HepG2 (cell line): ENCODE data around the gene RIPOR3.

Experiments used
- CHD2 ChIP-seq: IDR thresholded peaks from 2 replicates; pipeline ENCODE4 v1.6.1; 2011; ENCODE audit warnings: low read depth, low read length, improper control_type of control experiment
- RFX5 ChIP-seq: IDR thresholded peaks from 2 replicates; pipeline ENCODE4 v1.6.1; 2011; ENCODE audit warnings: low read depth, low read length, improper control_type of control experiment
- SSRP1 ChIP-seq: IDR thresholded peaks from 2 replicates; pipeline ENCODE4 v1.6.1; 2016; ENCODE audit warnings: control low read depth
- USF2 ChIP-seq, 2 experiments: sonication (generic) in 1 of 2; formaldehyde crosslinking in 1 of 2; IDR thresholded peaks; 2 replicates each; pipeline versions ENCODE4 v1.5.1 to v1.6.1; 2011 to 2020; ENCODE audit warnings: borderline replicate concordance in 1 of 2, low read depth in 1 of 2, low read length in 1 of 2, mild to moderate bottlenecking in 1 of 2, missing genetic modification reagents in 1 of 2, moderate library complexity in 1 of 2
- ZNF510 ChIP-seq: sonication (generic); formaldehyde crosslinking; IDR thresholded peaks from 2 replicates; pipeline ENCODE4 v1.4.0; 2020; ENCODE audit warnings: low read depth, mild to moderate bottlenecking, missing genetic modification reagents

DNA sequence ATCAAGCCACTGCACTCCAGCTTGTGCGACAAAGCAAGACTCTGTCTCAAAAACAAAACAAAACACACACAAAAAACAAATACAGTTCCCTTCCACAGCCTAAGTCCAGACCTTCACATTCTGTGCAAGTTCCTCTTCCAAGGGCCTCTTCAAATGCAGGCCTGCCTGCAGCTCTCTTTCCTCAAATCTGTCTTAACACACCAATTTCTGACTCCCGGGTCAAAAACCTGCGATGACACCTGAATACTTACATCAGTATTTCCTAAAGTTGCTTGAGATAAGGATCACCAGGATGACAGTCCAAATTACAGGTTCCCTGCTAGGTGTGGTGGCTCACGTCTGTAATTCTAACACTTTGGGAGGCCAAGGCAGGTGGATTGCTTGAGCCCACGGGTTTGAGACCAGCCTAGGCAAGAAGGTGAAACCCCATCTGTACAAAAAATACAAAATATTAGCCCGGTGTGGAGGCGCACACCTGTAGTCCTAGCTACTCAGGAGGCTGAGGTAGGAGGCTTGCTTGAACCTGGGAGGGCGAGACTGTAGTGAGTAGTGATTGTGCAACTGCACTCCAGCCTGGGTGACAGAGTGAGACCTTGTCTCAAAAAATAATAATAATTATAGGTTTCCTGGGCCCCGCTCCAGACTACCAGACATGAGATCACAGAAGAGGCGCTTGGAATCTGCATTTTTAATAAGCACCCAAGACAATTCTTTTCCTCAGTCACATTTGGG is 31.2 kb upstream of the RIPOR3 start:
- TF ChIP-seq ZNF510 (CRISPR knock-in tag): no peak
- TF ChIP-seq USF2 (IDR thresholded peaks at IDR 0.05; ENCODE audit: low read depth, low read length): no peak
- no peak for TF ChIP-seq USF2 (CRISPR knock-in tag; IDR thresholded peaks at IDR 0.05; ENCODE audit: borderline replicate concordance)
- TF ChIP-seq CHD2: no peak
- no peak for TF ChIP-seq RFX5
- TF ChIP-seq SSRP1 (CRISPR knock-in tag): no peak
